Measurements from ENCODE around the gene KNOP1.

The KNOP1 gene

DNA sequence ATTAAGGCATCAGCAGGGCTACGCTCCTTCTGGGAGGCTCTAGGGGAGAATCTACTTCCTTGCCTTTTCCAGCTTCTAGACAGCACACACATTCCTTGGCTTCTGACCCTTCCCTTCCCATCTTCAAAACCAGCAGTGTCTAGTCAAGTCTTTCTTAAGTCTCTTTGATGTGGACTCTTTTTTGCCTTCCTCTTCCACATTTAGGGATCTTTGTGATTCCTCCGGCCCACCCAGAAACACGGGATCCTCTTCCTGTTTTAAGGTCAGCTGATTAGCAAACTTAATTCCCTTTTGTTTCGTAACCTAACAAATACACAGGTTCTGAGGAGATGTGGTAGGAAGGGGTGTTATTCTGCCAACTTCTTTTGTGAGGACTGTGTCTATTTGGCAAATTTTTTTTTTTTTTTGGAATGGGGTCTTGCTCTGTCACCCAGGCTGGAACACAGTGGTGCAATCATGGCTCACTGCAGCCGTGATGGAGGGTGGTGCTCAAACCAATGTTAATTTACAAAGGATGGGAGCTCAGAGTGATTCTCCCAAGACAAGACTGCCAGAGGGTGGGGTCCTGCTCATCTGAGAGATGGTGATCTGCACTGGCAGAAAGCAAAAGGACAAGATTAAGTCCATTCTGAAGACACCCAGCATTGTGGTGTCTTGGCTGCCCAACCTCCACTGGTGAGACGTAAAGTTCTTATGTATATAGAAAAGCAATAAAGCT, 14.7 kb downstream of the KNOP1 start:
- Histone ChIP-seq H3K27me3 (ENCODE audit: control insufficient read depth, insufficient read depth, low read length) (no peaks in the 10 kb centered on the region), H3K9me3 (ENCODE audit: control insufficient read depth, low read depth, low read length) (no peaks in the 10 kb centered on the region), H3K36me3 (ENCODE audit: control insufficient read depth, low read depth, low read length) (peaks cover 82% of the 10 kb centered on the region), H3K4me1 (ENCODE audit: control insufficient read depth, low read depth, low read length) (peaks cover 6% of the 10 kb centered on the region), H3K27ac (ENCODE audit: low read length) (no peak overlapping the region), H3K4me3 (ENCODE audit: low read length) (no peak overlapping the region), H3K9ac (ENCODE audit: low read length) (no peak overlapping the region)

DNA sequence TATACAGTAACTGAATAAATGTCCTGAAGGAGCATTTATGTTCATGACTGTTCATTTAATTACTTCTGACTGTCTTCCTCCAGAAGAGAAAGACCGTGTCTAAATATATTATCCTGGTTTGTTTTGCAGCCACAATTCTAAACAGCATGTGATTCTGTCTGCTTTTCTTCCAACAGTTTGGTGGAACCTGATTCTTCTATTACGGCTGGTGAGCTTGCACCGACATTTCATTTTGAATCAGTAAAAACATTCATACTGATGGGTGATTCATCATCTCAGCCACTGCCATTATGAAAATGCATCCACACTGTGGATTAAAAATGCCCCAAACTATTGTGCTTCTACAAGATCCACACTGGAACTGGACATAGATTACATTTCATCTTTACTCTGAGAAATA, 16.9 kb downstream of the KNOP1 start:
- no peak overlapping the region for H3K27ac ChIP-seq (ENCODE audit: low read length)
- H3K4me1 ChIP-seq (ENCODE audit: control insufficient read depth, low read depth, low read length): no peaks in the 10 kb centered on the region
- no peaks in the 10 kb centered on the region for H3K27me3 ChIP-seq (ENCODE audit: control insufficient read depth, insufficient read depth, low read length)
- no peaks in the 10 kb centered on the region for H3K9me3 ChIP-seq (ENCODE audit: control insufficient read depth, low read depth, low read length)
- peaks cover 73% of the 10 kb centered on the region for H3K36me3 ChIP-seq (ENCODE audit: control insufficient read depth, low read depth, low read length)
- no peak overlapping the region for H3K4me3 ChIP-seq (ENCODE audit: low read length)
- no peak overlapping the region for H3K9ac ChIP-seq (ENCODE audit: low read length)

DNA sequence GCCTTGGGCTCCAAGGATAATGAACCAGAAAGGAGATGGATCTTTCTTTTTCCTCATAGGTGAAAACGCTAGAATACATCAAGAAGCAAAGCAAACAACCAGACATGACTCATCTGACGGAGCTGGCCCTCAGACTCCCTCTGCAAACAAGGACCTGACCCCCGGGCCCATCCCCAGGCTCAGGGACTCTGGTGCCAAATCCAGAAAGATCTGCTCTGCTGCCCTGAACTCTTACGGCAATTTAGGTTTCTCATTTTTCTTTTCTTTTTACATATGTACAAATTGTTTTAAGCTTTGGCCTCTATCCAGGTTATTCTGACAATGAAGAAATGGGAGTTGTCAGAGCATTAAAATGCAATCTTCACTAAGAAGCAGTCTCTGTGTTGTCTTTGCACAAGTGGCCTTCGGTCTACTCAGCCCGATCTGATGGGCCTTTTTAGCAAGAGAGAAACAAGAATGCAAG, 17.7 kb downstream of the KNOP1 start:
- Histone ChIP-seq H3K27me3 (ENCODE audit: control insufficient read depth, insufficient read depth, low read length) (no peaks in the 10 kb centered on the region), H3K9me3 (ENCODE audit: control insufficient read depth, low read depth, low read length) (no peaks in the 10 kb centered on the region), H3K4me1 (ENCODE audit: control insufficient read depth, low read depth, low read length) (no peaks in the 10 kb centered on the region), H3K27ac (ENCODE audit: low read length) (no peak overlapping the region), H3K36me3 (ENCODE audit: control insufficient read depth, low read depth, low read length) (peaks cover 66% of the 10 kb centered on the region), H3K4me3 (ENCODE audit: low read length) (no peak overlapping the region), H3K9ac (ENCODE audit: low read length) (no peak overlapping the region)

DNA sequence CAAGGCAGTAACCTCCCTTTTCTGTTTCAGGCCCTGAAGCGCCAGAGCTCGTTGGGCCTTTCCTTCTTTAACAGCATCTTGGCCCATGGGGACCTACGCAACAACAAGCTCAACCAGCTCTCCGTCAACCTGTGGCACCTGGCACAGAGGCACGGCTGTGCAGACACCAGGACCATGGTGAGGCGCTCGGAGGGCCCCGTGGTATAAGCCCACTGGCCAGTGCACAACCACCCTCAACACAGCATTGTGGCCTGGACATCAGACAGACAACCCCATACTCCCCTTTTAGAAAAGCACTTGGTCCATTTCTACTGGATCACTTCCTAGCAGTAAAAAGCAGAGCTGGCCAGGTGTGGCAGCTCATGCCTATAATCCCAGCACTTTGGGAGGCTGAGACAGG, 18.6 kb downstream of the KNOP1 start:
- Histone ChIP-seq H3K36me3 (ENCODE audit: control insufficient read depth, low read depth, low read length) (peaks cover 57% of the 10 kb centered on the region), H3K27me3 (ENCODE audit: control insufficient read depth, insufficient read depth, low read length) (no peaks in the 10 kb centered on the region), H3K9me3 (ENCODE audit: control insufficient read depth, low read depth, low read length) (no peaks in the 10 kb centered on the region), H3K4me3 (ENCODE audit: low read length) (no peak overlapping the region), H3K4me1 (ENCODE audit: control insufficient read depth, low read depth, low read length) (no peaks in the 10 kb centered on the region), H3K27ac (ENCODE audit: low read length) (no peak overlapping the region), H3K9ac (ENCODE audit: low read length) (no peak overlapping the region)

DNA sequence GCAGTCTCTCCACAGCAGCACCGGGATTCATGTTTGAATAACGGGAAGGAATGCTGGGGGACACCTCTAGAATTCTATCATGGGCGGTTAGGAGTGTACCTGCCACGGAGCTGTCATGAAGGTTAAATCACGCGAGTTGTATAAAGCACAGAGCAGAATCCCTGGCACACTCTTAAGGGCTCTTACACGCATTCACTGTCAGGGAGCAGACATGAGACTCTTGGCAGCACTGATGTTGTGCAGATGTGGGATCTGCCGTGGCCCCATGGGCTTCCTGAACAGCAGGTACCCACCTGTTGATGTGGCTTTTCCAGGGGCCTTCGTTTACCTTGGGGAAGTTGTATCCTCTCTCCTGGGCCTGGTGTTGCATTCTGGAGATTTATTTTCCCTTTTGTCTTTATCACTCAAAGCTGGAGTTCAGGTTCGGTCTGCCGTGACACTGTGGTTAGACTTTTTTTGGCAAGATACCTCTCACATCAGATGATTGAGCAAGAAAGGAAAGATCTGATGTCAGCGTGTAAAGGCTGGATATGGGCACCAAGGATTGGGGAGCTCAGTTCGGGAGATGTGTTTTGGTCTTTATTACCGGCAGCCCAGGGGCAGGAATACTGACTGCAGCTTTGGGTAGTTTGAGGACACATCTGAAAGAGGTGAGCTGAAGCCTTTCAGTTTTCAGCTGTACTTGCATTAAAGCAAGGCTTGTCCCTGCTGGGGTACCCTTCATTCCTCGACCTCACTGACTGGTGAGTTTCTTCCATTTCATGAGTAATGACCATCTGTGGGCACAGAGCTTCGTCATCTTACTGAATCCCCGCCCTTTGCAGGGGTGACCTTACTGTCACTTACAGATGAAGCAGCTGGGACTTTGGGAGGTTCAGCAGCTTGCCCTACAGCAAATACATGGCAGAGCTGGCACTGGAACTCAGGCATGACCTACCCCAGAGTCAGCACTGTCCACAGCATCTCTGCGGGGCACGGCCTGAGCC, 19.3 kb downstream of the KNOP1 start:
- Histone ChIP-seq H3K9me3 (ENCODE audit: control insufficient read depth, low read depth, low read length) (no peaks in the 10 kb centered on the region), H3K27me3 (ENCODE audit: control insufficient read depth, insufficient read depth, low read length) (no peaks in the 10 kb centered on the region), H3K4me3 (ENCODE audit: low read length) (no peak overlapping the region), H3K4me1 (ENCODE audit: control insufficient read depth, low read depth, low read length) (no peaks in the 10 kb centered on the region), H3K36me3 (ENCODE audit: control insufficient read depth, low read depth, low read length) (peaks cover 50% of the 10 kb centered on the region), H3K9ac (ENCODE audit: low read length) (no peak overlapping the region), H3K27ac (ENCODE audit: low read length) (no peak overlapping the region)

DNA sequence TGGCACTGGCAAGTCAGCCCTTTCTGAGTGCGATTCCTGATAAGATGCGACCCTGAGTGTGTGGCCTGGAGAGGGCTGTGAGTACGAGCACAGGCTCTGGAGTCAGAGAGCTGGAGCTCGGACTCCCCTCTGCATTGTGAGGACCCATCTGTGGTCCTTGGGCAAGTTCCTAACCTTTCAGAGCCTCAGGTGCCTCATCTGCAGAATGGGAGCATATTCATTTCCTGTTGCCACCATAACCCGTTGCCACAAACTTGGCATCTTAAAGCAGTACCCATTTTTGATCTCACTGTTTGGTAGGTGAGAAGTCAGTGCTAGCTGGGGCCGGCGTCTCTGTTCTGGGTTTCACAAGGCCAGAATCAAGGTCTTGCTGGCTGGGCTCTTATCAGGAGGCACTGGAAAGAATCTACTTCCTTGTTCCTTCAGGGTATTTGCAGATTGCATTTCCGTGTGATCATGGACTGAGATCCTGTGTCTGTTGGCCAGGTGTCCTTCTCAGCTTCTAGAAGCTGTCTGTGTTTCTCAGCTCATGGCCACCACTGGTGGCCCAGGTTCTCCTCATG, 20.2 kb downstream of the KNOP1 start:
- Histone ChIP-seq H3K27ac (ENCODE audit: low read length) (no peak overlapping the region), H3K4me3 (ENCODE audit: low read length) (no peak overlapping the region), H3K4me1 (ENCODE audit: control insufficient read depth, low read depth, low read length) (no peaks in the 10 kb centered on the region), H3K36me3 (ENCODE audit: control insufficient read depth, low read depth, low read length) (peaks cover 41% of the 10 kb centered on the region), H3K9me3 (ENCODE audit: control insufficient read depth, low read depth, low read length) (no peaks in the 10 kb centered on the region), H3K9ac (ENCODE audit: low read length) (no peak overlapping the region), H3K27me3 (ENCODE audit: control insufficient read depth, insufficient read depth, low read length) (no peaks in the 10 kb centered on the region)

DNA sequence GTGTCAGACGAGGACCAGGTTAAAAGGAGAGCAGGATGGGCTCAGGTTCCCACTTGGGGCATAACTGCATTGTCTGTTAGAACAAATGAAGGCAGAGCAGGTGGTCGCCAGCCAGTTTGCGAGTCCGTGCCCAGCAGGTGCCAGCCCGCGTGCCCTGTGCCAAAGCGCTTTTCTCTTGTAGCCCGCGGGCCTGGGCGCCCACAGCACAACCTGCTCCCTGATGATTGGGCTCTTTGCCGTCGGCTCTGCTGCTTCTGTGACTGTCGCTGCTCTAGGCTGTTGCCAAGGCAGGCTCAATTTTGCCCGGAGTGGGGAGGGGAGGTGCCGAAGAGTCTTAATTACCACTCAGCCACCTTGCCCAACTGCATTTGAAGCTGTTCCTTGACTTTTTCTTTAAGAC, 21.1 kb downstream of the KNOP1 start:
- H3K36me3 ChIP-seq (ENCODE audit: control insufficient read depth, low read depth, low read length): peaks cover 33% of the 10 kb centered on the region
- H3K27ac ChIP-seq (ENCODE audit: low read length): no peak overlapping the region
- no peaks in the 10 kb centered on the region for H3K9me3 ChIP-seq (ENCODE audit: control insufficient read depth, low read depth, low read length)
- no peak overlapping the region for H3K4me3 ChIP-seq (ENCODE audit: low read length)
- no peak overlapping the region for H3K9ac ChIP-seq (ENCODE audit: low read length)
- no peaks in the 10 kb centered on the region for H3K27me3 ChIP-seq (ENCODE audit: control insufficient read depth, insufficient read depth, low read length)
- H3K4me1 ChIP-seq (ENCODE audit: control insufficient read depth, low read depth, low read length): no peaks in the 10 kb centered on the region

DNA sequence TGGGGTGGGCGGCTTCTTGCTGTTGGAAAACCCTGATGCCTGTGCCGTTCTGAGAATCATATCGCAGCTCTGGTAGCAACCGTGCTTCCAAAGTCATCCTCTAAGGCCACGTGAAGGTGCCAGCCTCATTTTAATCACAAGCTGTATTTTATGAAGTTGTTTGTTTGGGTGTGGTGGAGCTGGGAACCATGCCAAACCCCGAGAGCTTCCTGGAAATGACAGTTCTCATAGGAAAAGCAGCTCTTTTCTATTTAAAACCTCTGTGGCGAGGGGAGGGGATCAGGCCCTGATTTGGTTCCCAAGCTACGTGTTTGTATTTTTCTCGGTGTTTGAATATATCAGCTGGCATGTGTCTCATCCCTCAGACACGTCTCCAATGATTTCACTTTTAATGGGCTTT, 21.7 kb downstream of the KNOP1 start:
- Histone ChIP-seq H3K4me1 (ENCODE audit: control insufficient read depth, low read depth, low read length) (no peaks in the 10 kb centered on the region), H3K27ac (ENCODE audit: low read length) (no peak overlapping the region), H3K9me3 (ENCODE audit: control insufficient read depth, low read depth, low read length) (no peaks in the 10 kb centered on the region), H3K4me3 (ENCODE audit: low read length) (no peak overlapping the region), H3K36me3 (ENCODE audit: control insufficient read depth, low read depth, low read length) (peaks cover 37% of the 10 kb centered on the region), H3K9ac (ENCODE audit: low read length) (no peak overlapping the region), H3K27me3 (ENCODE audit: control insufficient read depth, insufficient read depth, low read length) (no peaks in the 10 kb centered on the region)

DNA sequence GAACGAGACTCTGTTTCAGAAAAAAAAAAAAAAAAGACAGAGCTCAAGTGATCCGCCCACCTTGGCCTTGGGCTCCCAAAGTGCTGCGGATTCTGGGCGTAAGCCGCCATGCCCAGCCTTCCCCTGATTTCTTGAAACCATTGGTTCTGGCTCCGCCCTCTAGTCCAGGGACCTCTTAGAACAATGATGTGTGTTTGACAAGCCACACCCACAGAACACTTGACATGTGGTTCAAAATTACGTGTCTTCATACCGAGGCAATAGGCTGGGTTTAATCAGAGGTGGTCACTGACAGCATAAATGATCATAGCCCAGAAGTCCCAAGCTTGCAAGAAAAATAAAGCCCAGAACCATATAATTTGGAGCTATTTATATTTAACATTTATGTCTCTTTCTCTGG, 23.0 kb downstream of the KNOP1 start:
- H3K4me3 ChIP-seq (ENCODE audit: low read length): no peak overlapping the region
- peaks cover 23% of the 10 kb centered on the region for H3K36me3 ChIP-seq (ENCODE audit: control insufficient read depth, low read depth, low read length)
- H3K9me3 ChIP-seq (ENCODE audit: control insufficient read depth, low read depth, low read length): no peaks in the 10 kb centered on the region
- no peaks in the 10 kb centered on the region for H3K4me1 ChIP-seq (ENCODE audit: control insufficient read depth, low read depth, low read length)
- no peak overlapping the region for H3K27ac ChIP-seq (ENCODE audit: low read length)
- no peak overlapping the region for H3K9ac ChIP-seq (ENCODE audit: low read length)
- H3K27me3 ChIP-seq (ENCODE audit: control insufficient read depth, insufficient read depth, low read length): no peaks in the 10 kb centered on the region

DNA sequence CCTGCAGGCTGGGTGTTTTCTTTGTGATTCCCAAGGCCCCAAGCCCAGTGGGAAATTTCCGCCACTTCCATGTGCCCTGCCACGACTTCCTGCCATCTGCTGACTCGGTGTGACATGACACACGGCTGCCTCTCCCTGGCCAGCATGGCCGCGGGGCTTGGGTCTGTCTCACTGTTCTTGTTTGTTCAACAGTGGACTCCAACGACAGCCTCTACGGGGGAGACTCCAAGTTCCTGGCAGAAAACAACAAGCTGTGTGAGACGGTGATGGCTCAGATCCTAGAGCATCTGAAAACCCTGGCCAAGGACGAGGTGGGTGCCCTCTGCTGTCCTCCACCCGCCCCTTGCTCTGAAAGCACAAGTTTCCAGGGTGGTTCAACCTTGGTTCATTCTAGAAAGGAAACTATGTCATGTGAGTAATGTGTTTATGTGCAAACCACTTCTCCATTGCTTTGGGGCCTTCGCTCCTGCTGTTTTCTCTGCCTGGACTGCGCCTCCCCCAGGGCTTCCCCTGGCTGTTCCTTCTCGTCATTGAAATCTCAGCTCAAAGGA, 26.8 kb downstream of the KNOP1 start:
- no peaks in the 10 kb centered on the region for H3K9me3 ChIP-seq (ENCODE audit: control insufficient read depth, low read depth, low read length)

DNA sequence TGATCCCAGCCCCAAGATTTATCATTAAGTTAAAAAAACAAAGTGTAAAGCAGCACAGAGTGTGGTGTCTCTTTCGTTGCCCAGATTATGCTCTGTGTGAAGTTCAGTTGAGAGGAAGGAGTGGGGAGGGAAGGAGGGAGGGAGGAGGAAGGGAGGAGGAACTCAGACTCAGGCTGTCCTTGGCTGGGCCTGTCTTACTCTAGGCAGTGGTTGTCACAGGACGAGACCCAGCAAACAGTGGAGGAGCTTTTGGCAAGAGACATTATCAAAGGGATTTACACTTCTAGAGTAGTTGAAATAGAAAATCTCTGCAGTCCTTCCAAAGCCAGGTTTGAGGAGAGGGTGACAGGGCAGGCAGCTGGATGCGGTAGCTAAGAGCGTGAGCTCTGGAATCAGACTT, 27.8 kb downstream of the KNOP1 start:
- Histone ChIP-seq H3K9me3 (ENCODE audit: control insufficient read depth, low read depth, low read length) (no peaks in the 10 kb centered on the region), H3K36me3 (ENCODE audit: control insufficient read depth, low read depth, low read length) (peaks cover 17% of the 10 kb centered on the region), H3K9ac (ENCODE audit: low read length) (no peak overlapping the region), H3K4me3 (ENCODE audit: low read length) (no peak overlapping the region), H3K4me1 (ENCODE audit: control insufficient read depth, low read depth, low read length) (no peaks in the 10 kb centered on the region), H3K27me3 (ENCODE audit: control insufficient read depth, insufficient read depth, low read length) (no peaks in the 10 kb centered on the region), H3K27ac (ENCODE audit: low read length) (no peak overlapping the region)

More for the DNA sequence above, 26.8 kb downstream of the KNOP1 start:
- no peaks in the 10 kb centered on the region for H3K4me1 ChIP-seq (ENCODE audit: control insufficient read depth, low read depth, low read length)
- H3K27me3 ChIP-seq (ENCODE audit: control insufficient read depth, insufficient read depth, low read length): no peaks in the 10 kb centered on the region
- H3K4me3 ChIP-seq (ENCODE audit: low read length): no peak overlapping the region
- H3K9ac ChIP-seq (ENCODE audit: low read length): no peak overlapping the region
- peaks cover 12% of the 10 kb centered on the region for H3K36me3 ChIP-seq (ENCODE audit: control insufficient read depth, low read depth, low read length)
- H3K27ac ChIP-seq (ENCODE audit: low read length): no peak overlapping the region

Measured in iPS-18a (cell line).